ENCODE results near the gene TAP2. TPM values are rescaled to one million over a fixed set of nuclear protein-coding genes. Genes with fewer than 3 reads are reported as not detected.
A peak's percentile ranks its signal among the peaks of the same experiment; 100 is the strongest.

Gene TAP2
- polyA plus RNA-seq, 2 of the 4 experiments (the other 2 are of a cell fraction): 11.4 to 15.9 TPM

GRCh38 chr6:32887616-32888015, 49.1 kb upstream of the TAP2 start:
- WGBS (ENCODE audit: missing lambda C conversion rate): 91% methylated on average over 5 of the region's 5 CpGs
- ATAC-seq: no peak
- Histone ChIP-seq H3K4me1 (peaks cover 16% of the 10 kb centered on the region), H3K9me3 (no peaks in the 10 kb centered on the region), H3K4me2 (no peak overlapping the region), H3K4me3 (no peak overlapping the region), H3K27ac (no peak overlapping the region)
- ChIA-PET POLR2A (no interaction called here), CTCF (interaction anchor here (1.1 to 1.7 kb wide), 2 partner anchors 46 to 97 kb away, joined by 3 to 7 read pairs; no protein-coding TSS in a partner anchor)
- no peak for DNase-seq (ENCODE audit: low read depth in 1 of 2, low spot score in 1 of 2)
- FAIRE-seq: no peak
- TF ChIP-seq FOSL2 (IDR thresholded peaks at IDR 0.05) (no peak), FOSL2 (CRISPR knock-in tag; IDR thresholded peaks at IDR 0.05) (no peak), BHLHE40 (IDR thresholded peaks at IDR 0.05; ENCODE audit: low read depth, low read length) (no peak), TFCP2L1 (CRISPR knock-in tag; IDR thresholded peaks at IDR 0.05) (no peak), ZFP36 (IDR thresholded peaks at IDR 0.05; ENCODE audit: borderline replicate concordance, partially characterized antibody) (no peak), KDM5A (IDR thresholded peaks at IDR 0.05) (no peak), FOXS1 (CRISPR knock-in tag; IDR thresholded peaks at IDR 0.05) (no peak), HMGXB4 (CRISPR knock-in tag; IDR thresholded peaks at IDR 0.05; ENCODE audit: borderline replicate concordance) (no peak), RCOR1 (IDR thresholded peaks at IDR 0.05; ENCODE audit: low read depth, low read length) (no peak), HOXB13 (CRISPR knock-in tag; IDR thresholded peaks at IDR 0.05; ENCODE audit: low read depth) (no peak), HDAC2 (IDR thresholded peaks at IDR 0.05) (no peak), CBX2 (IDR thresholded peaks at IDR 0.05; ENCODE audit: borderline replicate concordance, low read depth) (no peak), RFX5 (IDR thresholded peaks at IDR 0.05) (no peak), CTCF (IDR thresholded peaks at IDR 0.05) (no peak), GATA3 (IDR thresholded peaks at IDR 0.05; ENCODE audit: borderline replicate concordance) (no peak)

GRCh38 chr6:32886681-32887383, 48.3 kb upstream of the TAP2 start:
- Histone ChIP-seq H3K4me3 (no peak overlapping the region), H3K27ac (peak overlapping the region; percentile 13 to 60; a peak in 3 of 6 replicates), H3K4me1 (peaks cover 16% of the 10 kb centered on the region), H3K4me2 (peak overlapping the region; percentile 49), H3K9me3 (no peaks in the 10 kb centered on the region)
- FAIRE-seq: no peak
- peak in 1 of 2 experiments; percentile 26 for DNase-seq (ENCODE audit: low read depth in 1 of 2, low spot score in 1 of 2)
- 35% methylated on average over 3 of the region's 3 CpGs for WGBS (ENCODE audit: missing lambda C conversion rate)
- TF ChIP-seq KDM1A (IDR thresholded peaks at IDR 0.05; ENCODE audit: low read depth): no peak
- no peak for TF ChIP-seq PBX3 (IDR thresholded peaks at IDR 0.05)
- no peak for TF ChIP-seq ELK1 (IDR thresholded peaks at IDR 0.05; ENCODE audit: low read depth, low read length)
- TF ChIP-seq REST (IDR thresholded peaks at IDR 0.05): no peak
- no peak for TF ChIP-seq NFE2L2 (conservative IDR thresholded peaks at IDR 0.05; ENCODE audit: low read length)
- TF ChIP-seq SREBF2 (IDR thresholded peaks at IDR 0.05): no peak
- TF ChIP-seq HOXB5 (CRISPR knock-in tag; IDR thresholded peaks at IDR 0.05): no peak
- TF ChIP-seq BHLHE40 (IDR thresholded peaks at IDR 0.05; ENCODE audit: low read depth, low read length): no peak
- TF ChIP-seq BCL3 (IDR thresholded peaks at IDR 0.05): no peak
- ATAC-seq: no peak
- ChIA-PET CTCF (interaction anchor here (0.8 to 5.3 kb wide), 22 partner anchors 18 to 362 kb away, joined by 3 to 37 read pairs (median 5); partner anchors contain the start of genes HLA-DMA, HLA-DMB and TAP2), POLR2A (no interaction called here)
